Spleen (tissue), 7 donors: Measurements from ENCODE around the gene HIPK2.

ENCODE experiments used
- POLR2AphosphoS5 ChIP-seq, 3 donors: sonication (generic); formaldehyde crosslinking; IDR thresholded peaks; one replicate each; pipeline ENCODE4 v1.5.1; 2017; ENCODE audit warnings: antibody characterized with exemption in 3 of 3
- TF ChIP-seq, protein P1 (sequence below), 11 experiments: fragments of 200-600 bp in 7 of 11; fragments of 450-650 bp in 4 of 11; sonication (generic) in 4 of 11; IDR thresholded peaks in 8 of 11; conservative IDR thresholded peaks in 3 of 11; 1 replicate in 7 of 11; 2 replicates in 4 of 11; pipeline versions ENCODE4 v1.4.0 to v1.8.0; 2016 to 2021; ENCODE audit warnings: antibody characterized with exemption in 11 of 11, inconsistent platforms in 4 of 11, mild to moderate bottlenecking in 1 of 11
- donor health status: DM: no; HTN: no; CAD: no; lungs with moderate emphysema.
- donor health status: DM: no; HTN: no; CAD: no.
- donor health status: DM: no; HTN: no; CAD: no.

DNA sequence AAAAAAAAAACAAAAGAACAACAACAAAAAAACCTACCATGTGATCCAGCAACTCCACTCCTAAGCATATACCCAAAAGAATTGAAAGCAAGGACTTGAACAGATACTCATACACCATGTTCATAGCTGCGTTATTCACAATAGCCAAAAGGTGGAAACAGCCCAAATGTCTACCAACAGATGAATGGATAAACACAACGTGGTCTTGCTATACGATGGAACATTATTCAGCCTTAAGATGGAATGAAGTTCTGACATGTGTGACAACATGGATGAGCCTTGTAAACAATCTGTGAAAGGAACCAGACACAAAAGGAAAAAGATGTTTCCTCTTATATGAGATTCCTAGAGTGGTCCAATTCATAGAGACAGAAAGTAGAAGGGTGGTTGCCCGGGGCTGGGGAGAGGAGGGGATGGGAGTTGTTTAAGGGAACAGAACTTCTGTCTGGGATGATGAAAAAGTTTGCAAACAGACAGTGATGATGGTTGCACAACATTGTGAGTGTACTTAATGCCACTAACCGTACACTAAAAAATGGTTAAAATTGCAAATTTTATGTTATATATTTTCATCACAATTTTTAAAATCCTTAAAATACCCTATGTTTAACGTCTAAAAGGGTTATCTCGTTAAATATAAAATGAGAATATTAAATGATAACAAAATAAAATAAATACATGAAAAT, 242.7 kb downstream of the HIPK2 start:
- TF ChIP-seq POLR2AphosphoS5 (IDR thresholded peaks at IDR 0.05), result no peak
- TF ChIP-seq, protein P1, sequence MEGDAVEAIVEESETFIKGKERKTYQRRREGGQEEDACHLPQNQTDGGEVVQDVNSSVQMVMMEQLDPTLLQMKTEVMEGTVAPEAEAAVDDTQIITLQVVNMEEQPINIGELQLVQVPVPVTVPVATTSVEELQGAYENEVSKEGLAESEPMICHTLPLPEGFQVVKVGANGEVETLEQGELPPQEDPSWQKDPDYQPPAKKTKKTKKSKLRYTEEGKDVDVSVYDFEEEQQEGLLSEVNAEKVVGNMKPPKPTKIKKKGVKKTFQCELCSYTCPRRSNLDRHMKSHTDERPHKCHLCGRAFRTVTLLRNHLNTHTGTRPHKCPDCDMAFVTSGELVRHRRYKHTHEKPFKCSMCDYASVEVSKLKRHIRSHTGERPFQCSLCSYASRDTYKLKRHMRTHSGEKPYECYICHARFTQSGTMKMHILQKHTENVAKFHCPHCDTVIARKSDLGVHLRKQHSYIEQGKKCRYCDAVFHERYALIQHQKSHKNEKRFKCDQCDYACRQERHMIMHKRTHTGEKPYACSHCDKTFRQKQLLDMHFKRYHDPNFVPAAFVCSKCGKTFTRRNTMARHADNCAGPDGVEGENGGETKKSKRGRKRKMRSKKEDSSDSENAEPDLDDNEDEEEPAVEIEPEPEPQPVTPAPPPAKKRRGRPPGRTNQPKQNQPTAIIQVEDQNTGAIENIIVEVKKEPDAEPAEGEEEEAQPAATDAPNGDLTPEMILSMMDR (IDR thresholded peaks at IDR 0.05 in 8 of 11, conservative IDR thresholded peaks at IDR 0.05 in 3 of 11), result no peak
